IPS DF 19.7 (cell line): Measurements from ENCODE around the gene PRKCH.
"Not testable (repeated sequence)": the region's sequence is repeated elsewhere in the genome, so short reads cannot be mapped to it uniquely, and the experiment has no call there.

ENCODE experiments used
- DNase-seq: peaks from one replicate; pipeline ENCODE4 v3.0.0-alpha.2; 2013; ENCODE audit warnings: low read depth, low spot score

PRKCH gene

DNA sequence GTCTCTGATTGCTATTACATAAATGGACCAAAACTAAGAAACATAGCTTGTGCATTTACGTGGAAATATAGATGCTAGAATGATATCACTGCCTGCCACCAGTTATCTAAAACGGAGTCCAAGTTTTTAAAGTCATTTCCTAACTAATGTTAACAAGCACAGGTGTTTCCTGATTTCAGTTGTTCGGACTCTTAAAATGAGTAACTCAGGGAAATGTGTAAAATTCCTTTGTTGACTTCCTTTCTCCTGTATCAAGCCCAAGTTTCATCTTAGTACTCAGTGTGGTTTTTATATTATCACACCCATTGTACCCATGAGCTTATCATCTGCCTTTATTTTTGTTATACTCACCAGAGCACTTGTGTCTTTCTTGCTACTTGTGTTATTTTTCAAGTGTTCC, 13.2 kb upstream of the PRKCH start:
- DNase-seq = no peak

DNA sequence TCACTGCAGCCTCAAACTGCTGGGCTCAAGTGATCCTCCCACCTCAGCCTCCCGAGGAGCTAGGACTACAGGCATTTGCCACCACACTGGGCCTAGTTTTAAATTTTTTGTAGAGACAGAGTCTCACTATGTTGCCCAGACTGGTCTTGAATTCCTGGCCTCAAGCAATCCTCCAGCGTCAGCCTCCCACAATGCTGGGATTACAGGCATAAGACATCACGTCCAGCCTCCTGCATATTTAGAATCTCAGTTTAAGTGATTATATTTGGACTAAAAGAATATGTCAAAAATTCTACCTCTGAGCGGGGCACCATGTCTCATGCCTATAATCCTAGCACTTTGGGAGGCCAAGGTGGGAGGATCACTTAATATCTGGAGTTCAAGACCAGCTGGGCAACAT, 12.7 kb upstream of the PRKCH start:
- DNase-seq = not testable (repeated sequence)

DNA sequence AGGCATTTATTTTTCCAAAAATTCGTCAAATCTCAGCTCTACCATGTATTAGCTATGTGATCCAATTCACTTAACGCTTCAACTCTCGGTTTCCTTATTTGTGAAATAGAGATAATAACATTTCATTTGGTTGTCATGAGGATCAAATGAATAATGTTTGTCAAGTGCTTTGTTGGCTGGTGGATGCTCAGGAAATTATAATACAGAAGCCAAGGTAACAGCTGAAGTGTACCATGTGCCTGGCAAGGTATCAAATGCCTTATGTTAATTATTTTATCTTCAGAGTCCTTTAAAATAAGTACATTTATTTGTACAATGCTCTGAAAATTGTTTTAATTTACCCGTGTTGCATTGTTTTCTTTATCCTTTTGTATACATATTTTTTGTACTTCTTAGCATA, 6.1 kb upstream of the PRKCH start:
- no peak for DNase-seq

- DNase-seq = no peak
Measured at GRCh38 chr14:61319086-61319485, 2.3 kb upstream of the PRKCH start.

GRCh38 chr14:61319706-61320105, 1.7 kb upstream of the PRKCH start:
- no peak for DNase-seq

GRCh38 chr14:61320170-61320569, 1.2 kb upstream of the PRKCH start:
- not testable (repeated sequence) for DNase-seq

DNA sequence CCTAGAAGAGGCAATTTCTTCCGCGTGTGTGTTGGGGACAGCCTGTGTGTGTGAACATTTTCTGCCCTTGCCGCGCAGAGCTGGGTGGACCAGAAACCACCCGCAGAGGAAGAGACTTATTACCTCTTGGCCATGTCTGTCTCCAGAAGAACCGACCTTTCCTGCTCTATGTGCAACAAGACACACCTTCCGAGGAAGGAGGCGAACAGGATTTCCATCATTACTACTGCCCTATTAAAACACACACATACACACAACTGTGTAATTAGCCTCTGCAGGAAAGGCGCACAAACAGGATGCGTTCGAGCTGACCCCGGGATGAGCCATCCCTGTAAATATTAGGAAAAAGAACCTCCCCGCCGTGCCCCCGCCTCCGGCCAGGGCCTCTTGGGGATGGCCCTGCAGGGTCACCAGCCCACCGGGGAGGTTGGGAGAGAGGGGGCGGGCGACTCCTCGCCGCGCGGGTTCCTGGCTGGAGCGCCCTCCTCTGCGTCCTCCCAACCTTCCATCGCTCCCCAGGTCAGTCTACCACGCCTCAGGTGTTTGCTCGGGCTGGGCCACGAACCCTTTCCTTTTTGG, 484 bp upstream of the PRKCH start:
- no peak for DNase-seq

- DNase-seq = no peak
Measured at GRCh38 chr14:61322011-61322798, 826 bp downstream of the PRKCH start.

DNA sequence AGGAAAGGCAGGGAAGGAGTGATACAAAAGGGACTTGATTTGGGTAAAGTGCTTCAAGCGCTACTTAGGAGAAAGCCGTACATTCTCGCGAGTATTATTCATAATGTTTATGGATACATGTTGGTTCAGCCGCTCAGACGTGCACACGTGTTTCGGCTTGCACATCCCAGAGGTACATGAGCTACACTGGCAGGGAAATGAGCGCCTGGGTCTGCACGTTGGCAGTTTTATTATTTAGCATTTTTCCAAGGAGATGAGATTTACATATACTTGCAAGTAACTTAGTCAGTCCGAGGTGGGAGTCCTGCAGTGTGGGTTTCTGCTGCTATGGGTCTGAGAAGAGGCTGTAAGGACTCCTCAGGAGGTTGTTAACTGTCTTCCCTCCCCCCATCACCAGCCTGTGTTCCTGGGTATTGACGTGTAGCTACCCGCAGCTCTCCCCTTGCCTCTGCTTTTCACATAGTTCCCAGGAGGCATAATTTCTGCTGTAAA, 1.5 kb downstream of the PRKCH start:
- DNase-seq = no peak

- DNase-seq = no peak
Measured at GRCh38 chr14:61323970-61324369, 2.6 kb downstream of the PRKCH start.

GRCh38 chr14:61325166-61325565, 3.8 kb downstream of the PRKCH start:
- DNase-seq = no peak

GRCh38 chr14:61326146-61326545, 4.8 kb downstream of the PRKCH start:
- DNase-seq = no peak

DNA sequence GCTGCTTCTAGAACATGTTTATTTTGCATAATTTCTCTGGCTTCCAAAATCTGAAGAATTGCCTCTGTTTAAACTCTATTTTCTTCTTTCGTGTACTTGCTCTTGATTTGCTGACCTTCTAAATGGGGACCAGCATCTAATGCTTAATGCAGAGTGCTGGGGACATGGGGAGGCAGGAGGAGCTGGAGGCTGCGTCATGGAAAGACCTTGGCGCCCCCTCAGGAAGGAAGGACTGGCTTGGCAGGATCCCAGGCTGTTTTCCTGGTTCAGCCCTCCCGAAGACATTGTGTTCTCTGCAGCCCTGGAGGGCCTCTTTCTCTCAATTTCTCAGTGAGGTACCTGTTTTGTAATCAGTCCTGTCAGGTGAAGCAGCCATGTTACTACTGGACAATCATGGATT, 5.5 kb downstream of the PRKCH start:
- no peak for DNase-seq

- no peak for DNase-seq
Measured at GRCh38 chr14:61328626-61329262, 7.4 kb downstream of the PRKCH start.

DNA sequence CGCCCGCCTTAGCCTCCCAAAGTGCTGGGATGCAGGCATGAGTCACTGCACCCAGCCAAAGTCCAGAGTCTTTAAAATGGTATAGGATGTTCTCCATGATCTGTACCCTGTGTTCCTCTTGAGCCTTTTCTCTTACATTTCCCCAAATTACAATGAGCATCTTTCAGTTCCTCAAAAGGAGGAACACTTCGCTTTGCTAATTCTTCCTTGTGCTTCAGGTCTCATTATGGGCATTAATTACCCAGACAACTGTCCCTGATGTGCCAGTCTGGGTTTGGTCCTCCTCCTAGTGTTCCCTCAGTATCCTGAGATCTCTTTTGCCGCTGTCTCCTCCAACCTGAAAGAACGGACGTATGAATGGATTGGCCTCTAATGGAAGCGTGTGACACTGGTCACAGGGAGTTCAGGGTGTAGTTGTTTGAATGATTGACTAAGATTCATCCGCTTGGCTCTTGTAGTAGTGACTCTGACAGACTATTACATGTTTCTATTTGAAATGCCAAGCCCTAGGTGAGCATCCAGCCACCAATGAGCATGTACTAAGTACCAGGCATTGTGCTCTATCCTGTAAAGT, 8.2 kb downstream of the PRKCH start:
- no peak for DNase-seq

GRCh38 chr14:61330511-61330910, 9.1 kb downstream of the PRKCH start:
- DNase-seq = no peak

DNA sequence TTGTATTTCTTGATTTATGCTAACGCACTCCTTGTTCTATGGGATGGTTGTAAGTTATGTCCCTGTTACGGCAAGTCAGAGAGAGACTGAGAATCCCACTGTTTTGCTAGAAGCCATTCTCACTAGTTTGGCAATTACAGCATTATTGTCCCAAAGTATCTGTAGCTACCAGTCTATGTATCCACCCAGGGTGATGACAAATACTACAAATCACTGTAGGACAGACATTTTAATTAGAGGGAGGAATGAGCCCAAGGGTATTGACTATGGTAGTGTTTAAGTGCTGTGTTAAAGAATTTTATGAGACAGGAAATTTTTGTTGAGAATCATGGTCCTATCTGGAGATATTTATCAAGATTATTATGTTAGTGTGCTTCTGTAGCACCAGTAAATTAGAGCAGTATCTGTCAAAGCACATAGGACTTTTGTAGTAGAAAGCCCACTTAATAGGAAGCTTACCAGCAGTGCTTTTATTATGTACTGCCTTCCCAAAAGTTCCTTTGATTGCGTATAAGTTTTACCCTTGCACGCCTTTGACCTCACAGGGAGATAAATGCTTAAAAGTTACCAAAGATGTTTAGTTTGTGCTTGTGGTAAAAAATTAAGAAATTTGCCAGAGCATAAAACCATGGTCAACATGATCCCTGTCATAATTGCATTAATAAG, 10.7 kb downstream of the PRKCH start:
- DNase-seq = no peak

- no peak for DNase-seq
Measured at GRCh38 chr14:61332658-61333029, 11.3 kb downstream of the PRKCH start.

GRCh38 chr14:61333087-61333486, 11.7 kb downstream of the PRKCH start:
- no peak for DNase-seq

- DNase-seq = no peak
Measured at GRCh38 chr14:61334197-61334701, 12.9 kb downstream of the PRKCH start.

GRCh38 chr14:61335049-61335448, 13.7 kb downstream of the PRKCH start:
- no peak for DNase-seq
